ENCODE results near the gene DCC. TPM values are rescaled to one million over a fixed set of nuclear protein-coding genes. Genes with fewer than 3 reads are reported as not detected.

DCC gene
- total and polyA plus RNA-seq, 9 of the 15 experiments (the other 6 are each of a cell fraction or from before 2014, with no cell fraction given): not detected

GRCh38 chr18:52337276-52337675 is 2.7 kb upstream of the DCC start:
- Histone ChIP-seq H3K4me3 (no peak overlapping the region), H4K20me1 (replicated peaks; ENCODE audit: control insufficient read depth, insufficient read depth, low read length) (no peaks in the 10 kb centered on the region), H2AFZ (ENCODE audit: low read depth, low read length) (no peak overlapping the region), H3K79me2 (ENCODE audit: control insufficient read depth, insufficient read depth, low read length) (no peaks in the 10 kb centered on the region), H3K4me1 (replicated peaks in 1 of 2; ENCODE audit: control insufficient read depth in 2 of 2, insufficient read depth in 2 of 2, low read length in 2 of 2) (no peaks in the 10 kb centered on the region), H3K27ac (ENCODE audit: extremely low read depth, low read depth, low read length) (no peak overlapping the region), H3K27me3 (ENCODE audit: control insufficient read depth in 2 of 2, insufficient read depth in 2 of 2, low read length in 2 of 2) (no peaks in the 10 kb centered on the region), H3K4me2 (ENCODE audit: insufficient read depth, low read length) (no peak overlapping the region), H3K36me3 (ENCODE audit: control insufficient read depth, insufficient read depth, low read length) (no peaks in the 10 kb centered on the region), H3K9ac (ENCODE audit: insufficient read depth in 1 of 2, low read depth in 2 of 2, low read length in 2 of 2) (no peak overlapping the region), H3K9me1 (ENCODE audit: control insufficient read depth, insufficient read depth, low read length) (no peaks in the 10 kb centered on the region), H3K9me3 (replicated peaks; ENCODE audit: control insufficient read depth, insufficient read depth, low read depth, low read length) (no peaks in the 10 kb centered on the region)
- ATAC-seq (no peak), FAIRE-seq (no peak), DNase-seq (ENCODE audit: extremely low read depth in 1 of 4, low spot score in 3 of 4) (no peak)
- 0% methylated on average over 1 of the region's 1 CpG for WGBS (ENCODE audit: insufficient coverage, low coverage, missing lambda C conversion rate)
- no TSS peak for BruUV-seq (replicated peaks)
- TF ChIP-seq ZFPM2 (CRISPR knock-in tag; IDR thresholded peaks at IDR 0.05): no peak
- TF ChIP-seq RBBP5 (IDR thresholded peaks at IDR 0.05; ENCODE audit: borderline replicate concordance, insufficient read depth, low read length, poor library complexity, severe bottlenecking): no peak
- TF ChIP-seq RAD51 (IDR thresholded peaks at IDR 0.05; ENCODE audit: borderline replicate concordance, low read depth): no peak
- no peak for TF ChIP-seq EP300 (IDR thresholded peaks at IDR 0.05; ENCODE audit: low read length)
- no peak for TF ChIP-seq DLX4 (CRISPR knock-in tag; IDR thresholded peaks at IDR 0.05)
- TF ChIP-seq HDAC6 (IDR thresholded peaks at IDR 0.05; ENCODE audit: low read depth, low read length): no peak
- no peak for TF ChIP-seq NR0B1 (IDR thresholded peaks at IDR 0.05; ENCODE audit: partially characterized antibody)
- no peak for TF ChIP-seq MCM5 (IDR thresholded peaks at IDR 0.05; ENCODE audit: low read depth)
- TF ChIP-seq BDP1 (IDR thresholded peaks at IDR 0.05; ENCODE audit: insufficient read depth, insufficient read length): no peak
- in situ Hi-C loops (cut with MboI): no loop called here
- intact Hi-C loops (cut with micrococcal nuclease): no loop called here
- POLR2A ChIA-PET: no interaction called here
- CTCF ChIA-PET (ENCODE audit: low intra/inter-chr PET ratio): no interaction called here

Data from K562 (cell line).